Calu3 (cell line): ENCODE results near the gene AADACL4. TPM values are rescaled to one million over a fixed set of nuclear protein-coding genes. Genes with fewer than 3 reads are reported as not detected.

Source experiments
- Bru-seq: library from RNA; stranded (reverse); fragments of 400-500 nt; gene quantifications from one replicate; lab custom pipeline; 2021; lab: Mats Ljungman, UMichigan
- BruChase-seq, 2 experiments: library from RNA; stranded (reverse); fragments of 400-500 nt; gene quantifications; one replicate each; lab custom pipeline; 2021; lab: Mats Ljungman, UMichigan
- BruUV-seq: library from RNA; stranded (reverse); fragments of 400-500 nt; replicated peaks from 2 replicates; lab custom pipeline; 2021; lab: Mats Ljungman, UMichigan
- CTCF ChIA-PET: fragments of 300-600 bp; sonication (Branson Sonifier 250); formaldehyde crosslinking; loops from one replicate; lab custom pipeline; 2022; ENCODE audit warnings: antibody characterized with exemption; lab: Charles Lee
- DNase-seq: peaks from one replicate; pipeline ENCODE4 v3.0.0; 2022
- H3K27ac Mint-ChIP-seq: one replicate; pipeline ENCODE4 v1.8.0; 2022; ENCODE audit warnings: mixed read lengths; ENCODE audit not compliant: unreplicated experiment
- H3K27me3 Mint-ChIP-seq: one replicate; pipeline ENCODE4 v1.8.0; 2022; ENCODE audit warnings: mixed read lengths; ENCODE audit not compliant: unreplicated experiment
- H3K36me3 Mint-ChIP-seq: one replicate; pipeline ENCODE4 v1.8.0; 2022; ENCODE audit warnings: mild to moderate bottlenecking, moderate library complexity, mixed read lengths; ENCODE audit not compliant: insufficient read depth, unreplicated experiment
- H3K4me1 Mint-ChIP-seq: one replicate; pipeline ENCODE4 v1.8.0; 2022; ENCODE audit warnings: mild to moderate bottlenecking, low read depth, mixed read lengths; ENCODE audit not compliant: unreplicated experiment
- H3K4me3 Mint-ChIP-seq: one replicate; pipeline ENCODE4 v1.8.0; 2022; ENCODE audit warnings: mild to moderate bottlenecking, low read depth, moderate library complexity, mixed read lengths; ENCODE audit not compliant: unreplicated experiment
- H3K9me3 Mint-ChIP-seq: one replicate; pipeline ENCODE4 v1.8.0; 2022; ENCODE audit warnings: low read depth, mixed read lengths; ENCODE audit not compliant: unreplicated experiment
- intact Hi-C: fragments of 100-400 bp; cut with micrococcal nuclease; formaldehyde crosslinking; loops from one replicate; pipeline ENCODE4 v1.10.0; 2022; ENCODE audit not compliant: unreplicated experiment
- long read RNA-seq: library from polyadenylated mRNA; stranded (forward); transcript quantifications from one replicate; pipeline ENCODE4 v2.0.0, GENCODE V29; 2022
- total RNA-seq: library from RNA; stranded (reverse); gene quantifications from 2 replicates; pipeline ENCODE4 v1.2.3, GENCODE V29; 2022
- TF ChIP-seq, protein P1 (sequence below): fragments of 200-600 bp; IDR thresholded peaks from one replicate; pipeline ENCODE4 v1.8.0; 2022; ENCODE audit warnings: antibody characterized with exemption; ENCODE audit not compliant: unreplicated experiment

The AADACL4 gene
- total RNA-seq (not detected in 2 replicates), Bru-seq, nascent RNA (not detected), BruChase-seq, experiment 1, labeled RNA remaining after a 6-hour chase (percentile 10 among the genes with signal in this experiment), BruChase-seq, experiment 2, labeled RNA remaining after a 2-hour chase (percentile 10 among the genes with signal in this experiment)
- long read RNA-seq = 0 reads

DNA sequence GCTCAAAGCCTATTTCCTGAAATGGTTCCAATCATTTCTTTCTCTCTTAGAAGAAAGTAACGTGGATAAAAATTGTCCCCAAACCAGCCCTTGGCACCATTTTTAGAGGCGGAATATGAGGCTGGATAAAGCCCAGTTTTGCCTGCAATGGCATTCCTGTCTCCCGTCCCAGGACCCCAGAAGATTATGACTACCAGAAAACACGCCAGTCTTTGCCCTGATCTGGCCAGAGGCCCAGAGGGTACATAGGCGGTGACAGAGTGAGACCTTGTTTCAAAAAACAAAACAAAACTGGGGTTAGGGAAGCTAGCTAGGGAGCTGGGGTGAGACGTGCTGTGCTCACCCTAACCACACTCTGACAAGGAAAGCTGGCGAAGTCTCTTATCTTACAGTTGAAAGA, at the start of gene AADACL4:
TSS of gene AADACL4 (plus strand) at position 301 of the 400 bp plus-strand sequence. CDS start 462 bp downstream, outside the sequence.
- Mint-ChIP-seq H3K27ac (no peak within 1 kb of the TSS), H3K4me3 (no peak within 1 kb of the TSS), H3K27me3 (peaks cover 21% of the 10 kb centered on the region), H3K36me3 (no peaks in the 10 kb centered on the region), H3K4me1 (no peaks in the 10 kb centered on the region), H3K9me3 (peaks cover 7% of the 10 kb centered on the region)
- intact Hi-C loops = no loop called here
- no peak for DNase-seq
- no TSS peak for BruUV-seq
- TF ChIP-seq, protein P1, sequence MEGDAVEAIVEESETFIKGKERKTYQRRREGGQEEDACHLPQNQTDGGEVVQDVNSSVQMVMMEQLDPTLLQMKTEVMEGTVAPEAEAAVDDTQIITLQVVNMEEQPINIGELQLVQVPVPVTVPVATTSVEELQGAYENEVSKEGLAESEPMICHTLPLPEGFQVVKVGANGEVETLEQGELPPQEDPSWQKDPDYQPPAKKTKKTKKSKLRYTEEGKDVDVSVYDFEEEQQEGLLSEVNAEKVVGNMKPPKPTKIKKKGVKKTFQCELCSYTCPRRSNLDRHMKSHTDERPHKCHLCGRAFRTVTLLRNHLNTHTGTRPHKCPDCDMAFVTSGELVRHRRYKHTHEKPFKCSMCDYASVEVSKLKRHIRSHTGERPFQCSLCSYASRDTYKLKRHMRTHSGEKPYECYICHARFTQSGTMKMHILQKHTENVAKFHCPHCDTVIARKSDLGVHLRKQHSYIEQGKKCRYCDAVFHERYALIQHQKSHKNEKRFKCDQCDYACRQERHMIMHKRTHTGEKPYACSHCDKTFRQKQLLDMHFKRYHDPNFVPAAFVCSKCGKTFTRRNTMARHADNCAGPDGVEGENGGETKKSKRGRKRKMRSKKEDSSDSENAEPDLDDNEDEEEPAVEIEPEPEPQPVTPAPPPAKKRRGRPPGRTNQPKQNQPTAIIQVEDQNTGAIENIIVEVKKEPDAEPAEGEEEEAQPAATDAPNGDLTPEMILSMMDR = no peak
- CTCF ChIA-PET = interaction anchor here (0.5 to 0.6 kb wide), 2 partner anchors 59 to 245 kb away, joined by 3 to 4 read pairs; no protein-coding TSS in a partner anchor

DNA sequence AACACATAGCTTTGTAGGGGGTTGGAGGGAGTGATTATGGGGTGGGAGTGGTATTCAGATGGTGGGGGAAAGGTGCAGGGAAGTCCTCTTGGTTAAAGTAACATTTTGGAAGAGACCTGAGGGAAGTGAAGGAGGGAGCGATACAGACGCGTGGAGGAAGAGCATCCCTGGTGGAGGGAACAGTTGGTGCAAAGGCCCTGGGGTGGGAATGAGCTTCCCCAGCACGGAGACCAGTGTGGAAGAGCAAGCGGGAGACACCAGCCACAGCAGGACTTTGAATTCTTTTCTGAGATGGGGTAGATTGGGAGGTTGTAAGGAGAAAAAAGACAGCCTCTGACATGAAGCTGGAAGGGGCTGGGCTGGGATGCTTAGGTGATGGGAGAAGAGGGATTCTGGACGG, 49.4 kb upstream of the AADACL4 start:
- CTCF ChIA-PET = interaction anchor here (1.2 to 2.8 kb wide), 2 partner anchors 25 to 55 kb away, joined by 4 to 21 read pairs; partner anchors contain the start of gene DHRS3
- Mint-ChIP-seq H3K27me3 (no peaks in the 10 kb centered on the region), H3K36me3 (peaks cover 93% of the 10 kb centered on the region), H3K27ac (peak overlapping the region; percentile 95), H3K9me3 (no peaks in the 10 kb centered on the region), H3K4me1 (peaks cover 55% of the 10 kb centered on the region), H3K4me3 (peak overlapping the region; percentile 59)
- no peak for DNase-seq
- intact Hi-C loops = no loop called here
- TF ChIP-seq, protein P1 = no peak
- no TSS peak for BruUV-seq

DNA sequence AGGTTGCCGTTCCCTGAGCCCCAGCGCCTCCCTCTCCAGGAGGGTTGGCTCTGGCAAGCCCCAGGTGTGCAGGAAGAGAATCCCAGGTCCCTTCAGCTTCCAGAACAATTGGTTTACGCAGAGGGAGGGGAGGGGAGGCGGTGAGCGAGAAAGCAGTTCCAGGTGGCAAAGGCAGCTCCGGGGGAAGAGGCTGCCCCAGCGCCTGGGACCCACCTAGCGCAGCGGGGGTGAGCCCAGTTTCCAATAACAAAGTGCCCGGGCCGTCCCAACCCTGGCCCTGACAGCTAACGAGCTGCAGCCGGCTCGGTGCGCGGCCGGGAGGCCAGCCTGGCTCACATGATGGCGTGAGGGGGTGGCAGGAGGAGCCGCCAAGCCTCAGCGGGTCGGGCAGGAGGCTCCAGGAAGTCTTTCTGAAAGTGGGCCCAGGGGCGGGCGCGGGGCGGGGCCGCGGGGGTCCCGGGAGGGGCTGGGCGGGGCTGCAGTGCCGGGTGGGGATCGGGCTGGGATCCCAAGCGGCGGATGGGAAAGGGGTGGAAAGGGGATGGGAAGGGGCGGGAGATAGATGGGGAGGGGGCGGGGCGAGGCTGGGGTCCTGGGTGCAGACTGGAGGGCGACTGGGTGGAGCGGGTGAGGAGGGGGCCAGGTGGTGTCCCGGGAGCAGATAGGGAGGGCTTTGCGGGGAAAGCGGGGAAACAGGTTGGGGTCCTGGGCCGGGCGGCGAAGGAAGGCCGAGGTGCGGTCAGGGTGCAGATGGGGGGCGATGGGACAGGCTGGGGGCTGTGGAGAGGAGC, 48.7 kb upstream of the AADACL4 start:
- H3K27ac Mint-ChIP-seq = peak overlapping the region; percentile 95
- TF ChIP-seq, protein P1 = no peak
- peak overlapping the region; percentile 59 for H3K4me3 Mint-ChIP-seq
- CTCF ChIA-PET = interaction anchor here (0.7 to 2.8 kb wide), 8 partner anchors 9 to 275 kb away, joined by 3 to 21 read pairs (median 3); partner anchors contain the start of gene DHRS3
- H3K27me3 Mint-ChIP-seq = no peaks in the 10 kb centered on the region
- TSS peak; percentile 67 for BruUV-seq
- peak; percentile 76 for DNase-seq
- H3K4me1 Mint-ChIP-seq = peaks cover 62% of the 10 kb centered on the region
- intact Hi-C loops = loop anchor here (5.0 kb wide), 1 partner anchor 118 kb away; no protein-coding TSS in a partner anchor
- peaks cover 96% of the 10 kb centered on the region for H3K36me3 Mint-ChIP-seq
- no peaks in the 10 kb centered on the region for H3K9me3 Mint-ChIP-seq

DNA sequence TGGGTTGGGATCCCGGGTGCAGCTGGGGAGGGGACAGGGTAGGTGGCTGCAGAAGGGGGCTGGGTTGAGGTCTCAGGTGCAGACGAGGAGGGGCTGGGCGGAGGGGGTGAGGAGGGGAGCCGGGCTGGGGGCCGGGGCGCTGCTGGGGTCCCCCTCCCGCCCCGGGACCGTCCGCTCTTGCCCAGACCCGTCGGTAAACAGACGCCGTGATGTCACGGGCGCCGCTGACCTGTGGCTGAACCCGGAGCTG, 48.2 kb upstream of the AADACL4 start:
- H3K27me3 Mint-ChIP-seq = no peaks in the 10 kb centered on the region
- peak overlapping the region; percentile 59 for H3K4me3 Mint-ChIP-seq
- BruUV-seq = no TSS peak
- no peaks in the 10 kb centered on the region for H3K9me3 Mint-ChIP-seq
- TF ChIP-seq, protein P1 = no peak
- CTCF ChIA-PET = interaction anchor here (0.7 to 2.8 kb wide), 7 partner anchors 9 to 275 kb away, joined by 3 to 21 read pairs (median 3); partner anchors contain the start of gene DHRS3
- peak; percentile 94 for DNase-seq
- H3K36me3 Mint-ChIP-seq = peaks cover 97% of the 10 kb centered on the region
- H3K27ac Mint-ChIP-seq = peak overlapping the region; percentile 95
- intact Hi-C loops = loop anchor here (2.0 to 5.0 kb wide), 2 partner anchors 55 to 118 kb away; no protein-coding TSS in a partner anchor
- H3K4me1 Mint-ChIP-seq = peaks cover 67% of the 10 kb centered on the region
